GM12878 (cell line): Measurements from ENCODE around the gene ZNF526. TPM values are rescaled to one million over a fixed set of nuclear protein-coding genes. Genes with fewer than 3 reads are reported as not detected.
A peak's percentile ranks its signal among the peaks of the same experiment; 100 is the strongest.

Source experiments
- CBFB ChIP-seq: IDR thresholded peaks from 2 replicates; pipeline ENCODE4 v1.6.1; 2016; ENCODE audit warnings: antibody characterized with exemption, low read depth
- CREB1 ChIP-seq: IDR thresholded peaks from 2 replicates; pipeline ENCODE4 v1.6.1; 2012; ENCODE audit warnings: low read depth, mild to moderate bottlenecking, inconsistent platforms
- EP300 ChIP-seq, 2 experiments: fragments of 150-350 bp in 1 of 2; IDR thresholded peaks; 2 replicates each; pipeline ENCODE4 v1.6.1; 2011 to 2012; ENCODE audit warnings: low read depth in 2 of 2, low read length in 2 of 2, borderline replicate concordance in 1 of 2, improper control_type of control experiment in 1 of 2, inconsistent platforms in 1 of 2; ENCODE audit not compliant: control insufficient read depth in 1 of 2
- JUND ChIP-seq: IDR thresholded peaks from 2 replicates; pipeline ENCODE4 v1.6.1; 2012; ENCODE audit warnings: low read depth, mild to moderate bottlenecking, low read length, improper control_type of control experiment, moderate library complexity
- MEF2A ChIP-seq: IDR thresholded peaks from 2 replicates; pipeline ENCODE4 v1.6.1; 2011; ENCODE audit warnings: low read depth, mild to moderate bottlenecking, low read length, moderate library complexity; ENCODE audit not compliant: insufficient read depth
- MXI1 ChIP-seq: fragments of 150-350 bp; IDR thresholded peaks from 2 replicates; pipeline ENCODE4 v1.6.1; 2011; ENCODE audit warnings: low read depth, mild to moderate bottlenecking, inconsistent platforms, low read length, improper control_type of control experiment
- MYB ChIP-seq: fragments of 150-350 bp; IDR thresholded peaks from 2 replicates; pipeline ENCODE4 v1.6.1; 2014; ENCODE audit warnings: mild to moderate bottlenecking, low read depth, low read length, borderline replicate concordance
- NFYB ChIP-seq: IDR thresholded peaks from 2 replicates; pipeline ENCODE4 v1.6.1; 2011; ENCODE audit warnings: low read depth, mild to moderate bottlenecking, low read length, improper control_type of control experiment, moderate library complexity; ENCODE audit not compliant: insufficient read depth
- NR2C1 ChIP-seq: fragments of 450-650 bp; IDR thresholded peaks from 2 replicates; pipeline ENCODE4 v1.6.1; 2017; ENCODE audit warnings: antibody characterized with exemption, mild to moderate bottlenecking, moderate library complexity
- NR2C2 ChIP-seq: IDR thresholded peaks from 2 replicates; pipeline ENCODE4 v1.6.1; 2011; ENCODE audit warnings: borderline replicate concordance, low read depth; ENCODE audit not compliant: control insufficient read depth, insufficient read length
- RAD51 ChIP-seq: fragments of 450-650 bp; IDR thresholded peaks from 2 replicates; pipeline ENCODE4 v1.6.1; 2016; ENCODE audit warnings: moderate library complexity, mild to moderate bottlenecking, inconsistent platforms
- RFX5 ChIP-seq: IDR thresholded peaks from 2 replicates; pipeline ENCODE4 v1.6.1; 2011; ENCODE audit warnings: low read depth, low read length, improper control_type of control experiment
- RUNX3 ChIP-seq: IDR thresholded peaks from 2 replicates; pipeline ENCODE4 v1.6.1; 2012; ENCODE audit warnings: low read length, inconsistent platforms
- SPI1 ChIP-seq: IDR thresholded peaks from 2 replicates; pipeline ENCODE4 v1.6.1; 2011; ENCODE audit warnings: low read depth, mild to moderate bottlenecking, low read length, moderate library complexity, borderline replicate concordance; ENCODE audit not compliant: insufficient read depth
- SREBF2 ChIP-seq: IDR thresholded peaks from 2 replicates; pipeline ENCODE4 v1.6.1; 2012; ENCODE audit warnings: mild to moderate bottlenecking, low read length
- TARDBP ChIP-seq: IDR thresholded peaks from 2 replicates; pipeline ENCODE4 v1.6.1; 2016; ENCODE audit warnings: borderline replicate concordance
- TCF12 ChIP-seq: IDR thresholded peaks from 2 replicates; pipeline ENCODE4 v1.6.1; 2011; ENCODE audit warnings: low read depth, mild to moderate bottlenecking, low read length
- polyA plus RNA-seq, 11 experiments: library from polyadenylated mRNA; depleted of rRNA in 4 of 11; unstranded in 6 of 11; stranded (reverse) in 5 of 11; fragments of >200 nt; fragmentation: Nextera tagmentation in 4 of 11; fragmentation: Illumina TruSeq in 1 of 11; extraction: Ambion mirVana in 4 of 11; extraction: Trizol in 1 of 11; gene quantifications; 1 replicate in 1 of 11; 2 replicates in 10 of 11; pipeline versions ENCODE4 v1.2.1 to v1.2.3, GENCODE V29; 2011 to 2016; ENCODE audit warnings: inconsistent platforms in 2 of 11, missing spikeins in 2 of 11, low read depth in 1 of 11
- total RNA-seq, 4 experiments: library from RNA; depleted of rRNA in 3 of 4; stranded (reverse); fragments of >200 nt in 3 of 4; fragmentation: Illumina TruSeq in 1 of 4; extraction: Trizol in 1 of 4; gene quantifications; 2 replicates each; pipeline versions ENCODE4 v1.2.1 to v1.2.3, GENCODE V29; 2013 to 2021
- TF ChIP-seq, protein P1 (sequence below): fragments of 450-650 bp; formaldehyde crosslinking; IDR thresholded peaks from 2 replicates; pipeline ENCODE4 v1.5.0; 2022; ENCODE audit warnings: mild to moderate bottlenecking, missing genetic modification characterization
- TF ChIP-seq, protein P2 (sequence below): fragments of 450-650 bp; IDR thresholded peaks from 2 replicates; pipeline ENCODE4 v1.6.1; 2017; ENCODE audit warnings: antibody characterized with exemption, mild to moderate bottlenecking, moderate library complexity
- TF ChIP-seq, protein P3 (sequence below): IDR thresholded peaks from 2 replicates; pipeline ENCODE4 v1.6.1; 2012; ENCODE audit warnings: low read length, inconsistent platforms
- TF ChIP-seq, protein P4 (sequence below): IDR thresholded peaks from 2 replicates; pipeline ENCODE4 v1.6.1; 2011; ENCODE audit warnings: borderline replicate concordance, low read depth, mild to moderate bottlenecking, moderate library complexity, mixed read lengths, low read length; ENCODE audit not compliant: insufficient read depth; ENCODE audit errors: extremely low read length

The ZNF526 gene
- total and polyA plus RNA-seq, 10 of the 15 experiments (the other 5 are each of a cell fraction or from before 2014, with no cell fraction given), result 1.8 to 18.3 (median 5.5) TPM

DNA sequence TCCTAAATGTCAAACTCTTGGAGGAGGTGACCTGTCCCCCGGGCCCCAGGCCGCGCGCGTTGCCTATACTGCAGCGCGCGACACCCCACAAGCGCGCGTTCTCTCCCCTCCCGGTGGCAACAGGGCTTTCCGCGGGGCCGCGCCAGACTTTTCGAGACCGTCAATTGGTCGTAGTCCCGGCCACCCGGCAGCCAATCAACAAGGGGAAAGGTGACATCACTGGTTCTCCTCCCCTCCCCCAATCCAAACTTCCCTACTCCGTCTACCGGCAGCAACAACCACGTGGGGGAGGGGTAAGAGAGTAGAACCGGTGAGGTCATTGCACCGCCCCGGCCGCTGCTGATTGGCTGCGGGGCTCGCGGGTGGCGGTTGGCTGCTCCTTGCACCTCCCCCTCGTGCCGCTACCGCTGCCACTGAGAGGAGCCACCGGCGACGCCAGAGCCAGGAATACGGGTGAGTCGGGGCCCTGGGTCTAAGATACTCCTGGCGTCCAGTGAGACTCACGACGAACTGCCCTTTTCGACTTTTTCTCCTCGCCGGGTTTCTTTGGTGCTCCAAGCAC, 48.1 kb downstream of the ZNF526 start (continued):
- TF ChIP-seq SPI1 (peak; percentile 30; the same call in 1 of the 2 replicates), CBFB (peak; percentile 40; the same call in 1 of the 2 replicates), RAD51 (peak; percentile 80), JUND (peak; percentile 87), NR2C2 (no peak), CREB1 (peak; percentile 71), TCF12 (peak; percentile 33; the same call in 1 of the 2 replicates), NFYB (peak; percentile 72), EP300 (IDR thresholded peaks at IDR 0.05; ENCODE audit: borderline replicate concordance in 1 of 2, control insufficient read depth in 1 of 2, low read depth in 2 of 2, low read length in 2 of 2) (peak; percentile 18 to 57; a peak in 2 of 4 replicates), MEF2A (0 out of 2 replicates have a peak, but pooled peaks have one; percentile 26), MXI1 (peak; percentile 79), SREBF2 (no peak), MYB (peak; percentile 45; the same call in 1 of the 2 replicates), NR2C1 (0 out of 2 replicates have a peak, but pooled peaks have one; percentile 10), TARDBP (no peak), RUNX3 (peak; percentile 51; the same call in 1 of the 2 replicates), RFX5 (peak; percentile 88)
- TF ChIP-seq, protein P1, sequence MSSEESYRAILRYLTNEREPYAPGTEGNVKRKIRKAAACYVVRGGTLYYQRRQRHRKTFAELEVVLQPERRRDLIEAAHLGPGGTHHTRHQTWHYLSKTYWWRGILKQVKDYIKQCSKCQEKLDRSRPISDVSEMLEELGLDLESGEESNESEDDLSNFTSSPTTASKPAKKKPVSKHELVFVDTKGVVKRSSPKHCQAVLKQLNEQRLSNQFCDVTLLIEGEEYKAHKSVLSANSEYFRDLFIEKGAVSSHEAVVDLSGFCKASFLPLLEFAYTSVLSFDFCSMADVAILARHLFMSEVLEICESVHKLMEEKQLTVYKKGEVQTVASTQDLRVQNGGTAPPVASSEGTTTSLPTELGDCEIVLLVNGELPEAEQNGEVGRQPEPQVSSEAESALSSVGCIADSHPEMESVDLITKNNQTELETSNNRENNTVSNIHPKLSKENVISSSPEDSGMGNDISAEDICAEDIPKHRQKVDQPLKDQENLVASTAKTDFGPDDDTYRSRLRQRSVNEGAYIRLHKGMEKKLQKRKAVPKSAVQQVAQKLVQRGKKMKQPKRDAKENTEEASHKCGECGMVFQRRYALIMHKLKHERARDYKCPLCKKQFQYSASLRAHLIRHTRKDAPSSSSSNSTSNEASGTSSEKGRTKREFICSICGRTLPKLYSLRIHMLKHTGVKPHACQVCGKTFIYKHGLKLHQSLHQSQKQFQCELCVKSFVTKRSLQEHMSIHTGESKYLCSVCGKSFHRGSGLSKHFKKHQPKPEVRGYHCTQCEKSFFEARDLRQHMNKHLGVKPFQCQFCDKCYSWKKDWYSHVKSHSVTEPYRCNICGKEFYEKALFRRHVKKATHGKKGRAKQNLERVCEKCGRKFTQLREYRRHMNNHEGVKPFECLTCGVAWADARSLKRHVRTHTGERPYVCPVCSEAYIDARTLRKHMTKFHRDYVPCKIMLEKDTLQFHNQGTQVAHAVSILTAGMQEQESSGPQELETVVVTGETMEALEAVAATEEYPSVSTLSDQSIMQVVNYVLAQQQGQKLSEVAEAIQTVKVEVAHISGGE (CRISPR knock-in tag), result no peak
- TF ChIP-seq, protein P2, sequence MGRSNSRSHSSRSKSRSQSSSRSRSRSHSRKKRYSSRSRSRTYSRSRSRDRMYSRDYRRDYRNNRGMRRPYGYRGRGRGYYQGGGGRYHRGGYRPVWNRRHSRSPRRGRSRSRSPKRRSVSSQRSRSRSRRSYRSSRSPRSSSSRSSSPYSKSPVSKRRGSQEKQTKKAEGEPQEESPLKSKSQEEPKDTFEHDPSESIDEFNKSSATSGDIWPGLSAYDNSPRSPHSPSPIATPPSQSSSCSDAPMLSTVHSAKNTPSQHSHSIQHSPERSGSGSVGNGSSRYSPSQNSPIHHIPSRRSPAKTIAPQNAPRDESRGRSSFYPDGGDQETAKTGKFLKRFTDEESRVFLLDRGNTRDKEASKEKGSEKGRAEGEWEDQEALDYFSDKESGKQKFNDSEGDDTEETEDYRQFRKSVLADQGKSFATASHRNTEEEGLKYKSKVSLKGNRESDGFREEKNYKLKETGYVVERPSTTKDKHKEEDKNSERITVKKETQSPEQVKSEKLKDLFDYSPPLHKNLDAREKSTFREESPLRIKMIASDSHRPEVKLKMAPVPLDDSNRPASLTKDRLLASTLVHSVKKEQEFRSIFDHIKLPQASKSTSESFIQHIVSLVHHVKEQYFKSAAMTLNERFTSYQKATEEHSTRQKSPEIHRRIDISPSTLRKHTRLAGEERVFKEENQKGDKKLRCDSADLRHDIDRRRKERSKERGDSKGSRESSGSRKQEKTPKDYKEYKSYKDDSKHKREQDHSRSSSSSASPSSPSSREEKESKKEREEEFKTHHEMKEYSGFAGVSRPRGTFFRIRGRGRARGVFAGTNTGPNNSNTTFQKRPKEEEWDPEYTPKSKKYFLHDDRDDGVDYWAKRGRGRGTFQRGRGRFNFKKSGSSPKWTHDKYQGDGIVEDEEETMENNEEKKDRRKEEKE, result no peak
- TF ChIP-seq, protein P3, sequence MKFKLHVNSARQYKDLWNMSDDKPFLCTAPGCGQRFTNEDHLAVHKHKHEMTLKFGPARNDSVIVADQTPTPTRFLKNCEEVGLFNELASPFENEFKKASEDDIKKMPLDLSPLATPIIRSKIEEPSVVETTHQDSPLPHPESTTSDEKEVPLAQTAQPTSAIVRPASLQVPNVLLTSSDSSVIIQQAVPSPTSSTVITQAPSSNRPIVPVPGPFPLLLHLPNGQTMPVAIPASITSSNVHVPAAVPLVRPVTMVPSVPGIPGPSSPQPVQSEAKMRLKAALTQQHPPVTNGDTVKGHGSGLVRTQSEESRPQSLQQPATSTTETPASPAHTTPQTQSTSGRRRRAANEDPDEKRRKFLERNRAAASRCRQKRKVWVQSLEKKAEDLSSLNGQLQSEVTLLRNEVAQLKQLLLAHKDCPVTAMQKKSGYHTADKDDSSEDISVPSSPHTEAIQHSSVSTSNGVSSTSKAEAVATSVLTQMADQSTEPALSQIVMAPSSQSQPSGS, result peak; percentile 100
- TF ChIP-seq, protein P4, sequence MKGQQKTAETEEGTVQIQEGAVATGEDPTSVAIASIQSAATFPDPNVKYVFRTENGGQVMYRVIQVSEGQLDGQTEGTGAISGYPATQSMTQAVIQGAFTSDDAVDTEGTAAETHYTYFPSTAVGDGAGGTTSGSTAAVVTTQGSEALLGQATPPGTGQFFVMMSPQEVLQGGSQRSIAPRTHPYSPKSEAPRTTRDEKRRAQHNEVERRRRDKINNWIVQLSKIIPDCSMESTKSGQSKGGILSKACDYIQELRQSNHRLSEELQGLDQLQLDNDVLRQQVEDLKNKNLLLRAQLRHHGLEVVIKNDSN, result peak; percentile 63
